NCI-H345 treated with DMSO at 0.1 percent for 48 hours (cell line): ENCODE data around the gene EIF4E1B.

Source experiments
- DNase-seq: peaks from one replicate; lab custom pipeline; 2025; ENCODE audit not compliant: unreplicated experiment; lab: John Stamatoyannopoulos, UW

The EIF4E1B gene

GRCh38 chr5:176660860-176661641 is 30.6 kb downstream of the EIF4E1B start:
- DNase-seq, result peak; percentile 67

DNA sequence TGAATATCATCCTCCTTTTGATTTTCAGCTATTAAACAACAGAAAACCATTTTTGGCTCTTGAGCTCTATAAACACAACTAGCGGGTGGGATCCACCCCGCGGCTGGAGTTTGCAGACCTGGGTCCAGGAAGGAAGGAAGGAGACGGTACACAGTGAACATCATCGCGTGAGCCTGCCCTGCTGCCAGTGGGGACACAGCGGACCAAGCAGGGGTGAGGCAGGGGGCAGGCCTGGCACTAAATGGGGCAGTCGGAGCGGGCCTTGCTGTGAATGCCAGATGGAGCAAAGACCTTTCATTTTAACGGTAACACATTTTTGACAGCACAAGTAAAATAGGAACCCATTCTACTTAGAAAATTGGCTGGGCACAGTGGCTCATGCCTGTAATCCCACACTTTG is 31.2 kb downstream of the EIF4E1B start:
- DNase-seq, result no peak

DNA sequence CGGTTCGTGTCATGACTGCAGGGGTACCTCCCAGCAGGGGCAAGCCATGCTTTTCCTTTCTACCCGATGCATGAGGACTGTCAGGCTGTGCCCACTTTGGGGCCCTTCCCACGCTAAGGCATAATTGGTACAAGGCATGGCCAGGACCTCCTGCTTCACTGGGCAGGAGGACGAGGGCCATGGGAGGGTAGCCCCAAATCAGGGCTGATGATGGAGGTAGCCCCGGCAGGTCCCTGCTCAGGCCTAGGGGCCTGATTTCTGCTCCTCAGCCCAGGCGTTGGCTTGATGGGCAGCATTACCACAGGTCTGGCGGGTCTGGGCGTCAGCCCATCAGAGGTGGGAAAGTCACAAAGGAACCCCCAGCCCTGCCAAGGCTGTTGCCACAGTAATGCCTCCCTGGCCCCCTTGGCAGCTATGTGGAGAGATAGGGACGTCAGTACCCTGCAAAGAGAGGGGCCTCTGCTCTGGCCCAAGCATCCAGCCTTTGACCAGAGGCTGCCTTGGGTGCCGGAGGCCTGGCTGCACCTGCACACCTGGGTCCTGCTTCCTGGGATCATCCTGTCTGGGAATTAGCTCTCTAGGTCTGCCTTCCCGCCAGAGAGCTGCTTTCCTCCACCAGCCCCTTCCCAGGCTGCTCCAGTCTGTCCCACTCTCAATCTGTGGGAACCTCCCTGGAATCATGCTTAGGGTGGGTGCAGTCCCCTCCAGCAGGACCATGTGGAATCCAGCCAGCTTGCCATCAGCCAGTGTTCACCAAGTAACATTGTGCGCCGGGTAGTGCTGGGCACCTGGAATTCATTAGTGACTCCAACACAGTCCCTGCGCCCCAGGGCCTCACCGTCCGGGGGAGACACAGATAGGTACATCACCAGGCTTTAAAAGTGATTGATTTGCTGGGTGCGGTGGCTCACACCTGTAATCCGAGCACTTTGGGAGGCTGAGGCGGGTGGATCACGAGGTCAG is 32.2 kb downstream of the EIF4E1B start:
- no peak for DNase-seq

DNA sequence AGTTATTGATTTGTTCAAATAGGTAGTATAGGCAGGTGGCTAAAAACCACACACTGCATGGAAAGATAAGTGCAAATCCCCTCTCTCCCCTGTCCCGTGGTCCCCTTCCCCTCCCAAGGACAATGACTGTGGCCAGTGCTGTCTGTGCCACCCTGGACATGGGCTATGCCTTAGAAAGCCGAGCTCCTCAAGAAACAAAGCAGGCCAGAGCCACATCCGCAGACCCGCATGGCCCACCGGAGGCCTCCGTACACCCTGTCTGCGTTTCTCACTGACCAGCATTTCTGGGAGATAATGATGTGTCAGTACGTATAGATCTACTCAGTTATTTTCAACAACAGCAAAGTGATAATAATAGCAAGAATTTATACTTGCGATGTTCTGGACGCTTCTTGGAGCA is 33.1 kb downstream of the EIF4E1B start:
- no peak for DNase-seq

DNA sequence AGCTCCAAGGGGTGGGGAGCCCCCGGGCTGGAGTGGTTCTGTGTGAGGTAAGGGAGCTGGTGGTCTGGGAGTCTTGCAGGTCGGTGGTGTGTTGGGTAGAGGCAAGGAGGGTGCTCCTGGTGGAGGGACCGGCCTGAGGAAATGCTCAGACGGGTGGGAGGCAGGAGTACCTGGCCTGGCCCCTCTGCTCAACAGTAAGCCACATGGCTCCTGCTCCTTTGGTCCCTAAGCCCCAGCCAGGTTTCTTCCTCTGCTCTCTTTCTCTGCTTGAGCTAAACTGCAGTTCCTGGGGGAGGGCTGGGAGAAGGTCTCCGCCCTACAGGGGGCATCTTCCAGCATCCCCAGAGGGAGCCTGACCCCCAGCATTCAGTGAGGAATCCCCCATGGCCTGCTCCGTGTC is 34.0 kb downstream of the EIF4E1B start:
- no peak for DNase-seq

DNA sequence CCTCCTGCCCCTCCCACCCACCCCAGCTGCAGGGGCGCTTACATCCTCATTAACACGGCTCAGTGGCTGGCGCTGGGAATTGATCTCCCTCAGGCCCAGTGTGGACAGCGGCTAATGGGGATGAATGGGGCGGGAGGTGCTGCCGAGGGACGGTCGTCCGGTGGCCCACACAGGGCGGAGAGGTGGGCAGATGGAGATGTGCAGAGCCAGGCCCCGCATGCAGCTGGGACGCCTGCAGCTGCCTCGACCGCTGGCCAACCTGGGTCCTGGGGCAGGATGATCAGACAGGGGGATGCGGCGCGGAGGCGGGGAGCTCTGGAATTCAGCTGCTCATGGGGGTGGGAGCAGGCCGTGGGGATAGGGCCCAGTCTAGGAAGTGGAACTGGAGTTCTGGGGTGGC is 34.4 kb downstream of the EIF4E1B start:
- no peak for DNase-seq

GRCh38 chr5:176665517-176665916 is 35.0 kb downstream of the EIF4E1B start:
- no peak for DNase-seq

GRCh38 chr5:176667637-176668036 is 37.2 kb downstream of the EIF4E1B start:
- no peak for DNase-seq

GRCh38 chr5:176670449-176670848 is 40.0 kb downstream of the EIF4E1B start:
- DNase-seq, result no peak

- no peak for DNase-seq
These were observed 40.9 kb downstream of the EIF4E1B start for GRCh38 chr5:176671399-176671798.

- no peak for DNase-seq
These were observed 41.6 kb downstream of the EIF4E1B start for GRCh38 chr5:176671890-176672747.

GRCh38 chr5:176673651-176674583 is 43.4 kb downstream of the EIF4E1B start:
- no peak for DNase-seq

GRCh38 chr5:176674799-176675198 is 44.3 kb downstream of the EIF4E1B start:
- no peak for DNase-seq

GRCh38 chr5:176675676-176676360 is 45.3 kb downstream of the EIF4E1B start:
- no peak for DNase-seq

GRCh38 chr5:176676361-176676824 is 45.9 kb downstream of the EIF4E1B start:
- DNase-seq, result no peak

DNA sequence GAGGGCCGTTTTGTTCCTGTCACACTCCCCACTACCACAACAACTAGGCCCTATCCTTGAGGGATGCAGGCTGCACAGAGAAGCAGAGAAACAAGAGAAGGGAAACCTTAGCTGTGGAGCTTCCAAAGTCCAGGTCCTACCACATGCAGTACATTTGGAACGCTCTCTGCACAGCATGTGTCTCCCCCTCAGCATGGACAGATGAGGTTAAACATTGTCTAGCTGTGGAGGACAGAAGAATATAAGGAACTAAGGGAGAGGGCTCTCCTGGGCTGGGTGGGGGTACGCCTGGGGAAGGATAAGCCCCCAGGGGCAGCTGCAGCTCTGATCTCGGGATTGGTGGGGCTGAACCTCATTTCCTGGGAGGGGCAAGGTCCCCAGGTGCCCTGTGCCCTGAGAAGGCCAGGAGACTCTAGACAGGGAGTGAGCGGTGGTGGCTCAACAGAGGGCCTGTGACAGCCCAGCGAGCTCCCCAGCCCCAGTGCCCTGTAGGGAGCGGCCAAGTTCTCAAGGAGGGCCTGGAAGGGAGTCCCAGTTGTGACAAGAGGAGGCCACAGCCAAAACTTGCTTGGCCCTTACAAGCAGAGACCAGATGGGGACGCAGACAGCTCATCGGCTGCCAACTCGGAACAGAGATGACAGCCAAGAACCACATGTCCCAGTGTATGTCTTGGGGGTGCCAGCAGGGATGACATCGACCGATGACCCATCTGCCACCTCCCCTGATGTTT is 46.9 kb downstream of the EIF4E1B start:
- no peak for DNase-seq

GRCh38 chr5:176678584-176678983 is 48.1 kb downstream of the EIF4E1B start:
- DNase-seq, result no peak

- no peak for DNase-seq
These were observed 49.1 kb downstream of the EIF4E1B start for GRCh38 chr5:176679365-176680225.
